Adrenal gland (tissue), 5 donors: ENCODE measurements around the gene CZIB.

ENCODE experiments used
- CTCF ChIP-seq, 6 experiments: fragments of 450-650 bp in 4 of 6; fragments of 200-600 bp in 2 of 6; sonication (generic) in 1 of 6; IDR thresholded peaks; 1 replicate in 5 of 6; 2 replicates in 1 of 6; pipeline versions ENCODE4 v1.5.1 to v1.8.0; 2016 to 2021; ENCODE audit warnings: antibody characterized with exemption in 6 of 6, mild to moderate bottlenecking in 2 of 6, moderate library complexity in 1 of 6
- POLR2A ChIP-seq, 2 donors: fragments of 450-650 bp; IDR thresholded peaks; one replicate each; pipeline ENCODE4 v1.6.1; 2017; ENCODE audit warnings: antibody characterized with exemption in 2 of 2, mild to moderate bottlenecking in 2 of 2, moderate library complexity in 1 of 2
- donor health status: DM: no; HTN: no; CAD: no.

GRCh38 chr1:53210352-53210751 lies 10.1 kb downstream of the CZIB start:
- TF ChIP-seq CTCF (IDR thresholded peaks at IDR 0.05) (no peak), POLR2A (IDR thresholded peaks at IDR 0.05) (no peak)
